ENCODE results near the gene NRDC. TPM values are rescaled to one million over a fixed set of nuclear protein-coding genes. Genes with fewer than 3 reads are reported as not detected.

The NRDC gene
- total and polyA plus RNA-seq, 5 donors: 90.3 to 153 (median 136) TPM

- peaks cover 1% of the 10 kb centered on the region for H3K4me1 ChIP-seq (ENCODE audit: control insufficient read depth, insufficient read depth, low read length)
- no peaks in the 10 kb centered on the region for H3K9me3 ChIP-seq (ENCODE audit: control insufficient read depth, low read length)
- 88% methylated on average over 3 of the region's 3 CpGs for WGBS
- H3K27me3 ChIP-seq (ENCODE audit: control insufficient read depth, insufficient read depth): no peaks in the 10 kb centered on the region
- DNase-seq: no peak
- ATAC-seq: no peak
- no peak overlapping the region for H3K27ac ChIP-seq (ENCODE audit: low read length)
- no peak overlapping the region for H3K4me3 ChIP-seq (ENCODE audit: low read length)
- intact Hi-C loops (cut with DNase I): loop anchor here in 1 of 4 donors (10.0 kb wide), 1 partner anchor 116 kb away; no protein-coding TSS in a partner anchor
Measured at GRCh38 chr1:51740652-51741051, 137.9 kb downstream of the NRDC start.

Small RNA genes within 50 kb of the gene (microRNA-seq; reads per million reads assigned to microRNA genes)
- 0 reads per million in 2 donors for gene MIR761

Other genes starting within 250 kb of the NRDC start
- under 1 TPM in 1 of 4 donors, not detected in 3; 0.06 TPM for gene RAB3B, start 112.0 kb upstream of the NRDC start, total RNA-seq
- 0.02 TPM for gene RAB3B, start 112.0 kb upstream of the NRDC start, polyA plus RNA-seq
- gene KTI12, start 155.1 kb upstream of the NRDC start, total RNA-seq: 1 to 10 TPM; 3.5 to 5.4 (median 3.9) TPM
- 4.4 TPM for gene KTI12, start 155.1 kb upstream of the NRDC start, polyA plus RNA-seq
- gene TXNDC12, start 176.5 kb upstream of the NRDC start, total RNA-seq: 10 to 100 TPM; 24.6 to 40.5 (median 28.9) TPM
- 18.4 TPM for gene TXNDC12, start 176.5 kb upstream of the NRDC start, polyA plus RNA-seq
- gene BTF3L4, start 177.6 kb upstream of the NRDC start, total RNA-seq: 10 to 100 TPM; 28.5 to 35.8 (median 34.3) TPM
- gene BTF3L4, start 177.6 kb upstream of the NRDC start, polyA plus RNA-seq: 31.2 TPM

Measured in right cardiac atrium (tissue), 5 donors.